ENCODE measurements around the gene PHACTR3.

Gene PHACTR3

DNA sequence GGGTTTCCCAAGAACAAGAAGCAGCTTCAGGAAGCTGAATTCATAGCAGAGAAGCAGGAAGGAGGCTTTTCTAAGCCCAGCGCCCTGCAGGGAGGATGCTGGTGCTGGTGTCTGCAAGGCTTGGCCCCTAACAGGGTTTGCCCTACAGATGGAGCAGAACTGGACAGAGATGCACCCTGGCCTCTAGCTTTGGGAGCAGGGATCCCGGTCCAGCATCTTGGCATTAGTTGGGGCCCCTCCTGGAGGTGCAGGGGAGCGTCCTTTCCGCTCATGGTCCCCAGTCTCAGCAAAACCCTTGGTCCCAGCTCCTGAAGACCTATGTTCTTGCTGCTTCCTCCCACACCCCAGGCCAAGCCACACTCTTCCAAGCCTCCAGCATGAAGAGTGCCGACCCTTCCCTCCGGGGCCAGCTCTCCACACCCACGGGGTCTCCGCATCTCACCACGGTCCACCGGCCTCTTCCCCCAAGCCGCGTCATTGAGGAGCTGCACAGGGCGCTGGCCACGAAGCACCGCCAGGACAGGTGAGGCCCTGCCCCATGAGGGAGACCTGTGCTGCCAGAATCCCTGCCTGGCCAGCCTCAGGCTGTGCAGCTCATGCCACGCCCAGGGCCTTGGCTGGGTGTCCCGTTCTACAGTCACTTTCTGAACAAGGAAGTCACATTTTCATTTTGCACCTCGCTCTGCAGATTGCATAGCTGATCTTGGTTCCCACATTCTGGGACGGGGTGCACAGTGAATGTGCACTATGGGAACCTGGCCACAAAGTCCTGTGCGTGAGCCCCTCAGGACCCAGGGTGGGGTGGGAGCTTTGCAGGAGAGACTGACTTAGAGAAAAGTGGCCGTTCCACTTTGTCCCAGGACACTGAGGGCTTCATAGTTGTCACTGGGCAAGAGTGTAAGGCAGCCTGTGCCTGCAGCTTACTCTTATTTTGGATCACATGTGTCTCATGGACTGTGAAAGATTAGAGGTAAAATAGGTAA is 168.9 kb downstream of the PHACTR3 start:
- Histone ChIP-seq H2AFZ (ENCODE audit: low read depth, low read length) (no peak overlapping the region), H3K4me3 (ENCODE audit: low read length) (no peak overlapping the region), H3K4me1 (ENCODE audit: insufficient read depth, low read length) (no peaks in the 10 kb centered on the region), H3K27me3 (ENCODE audit: insufficient read depth, low read length) (peaks cover 11% of the 10 kb centered on the region), H3K9me3 (ENCODE audit: low read length) (no peaks in the 10 kb centered on the region), H3K36me3 (ENCODE audit: insufficient read depth, low read length) (no peaks in the 10 kb centered on the region)

- no peaks in the 10 kb centered on the region for H3K4me1 ChIP-seq (ENCODE audit: insufficient read depth, low read length)
- peaks cover 11% of the 10 kb centered on the region for H3K27me3 ChIP-seq (ENCODE audit: insufficient read depth, low read length)
- no peaks in the 10 kb centered on the region for H3K36me3 ChIP-seq (ENCODE audit: insufficient read depth, low read length)
- no peak overlapping the region for H2AFZ ChIP-seq (ENCODE audit: low read depth, low read length)
- H3K4me3 ChIP-seq (ENCODE audit: low read length): no peak overlapping the region
- H3K9me3 ChIP-seq (ENCODE audit: low read length): no peaks in the 10 kb centered on the region
Measured at GRCh38 chr20:59774204-59774641, 169.9 kb downstream of the PHACTR3 start.

- Histone ChIP-seq H3K4me1 (ENCODE audit: insufficient read depth, low read length) (no peaks in the 10 kb centered on the region), H2AFZ (ENCODE audit: low read depth, low read length) (no peak overlapping the region), H3K36me3 (ENCODE audit: insufficient read depth, low read length) (no peaks in the 10 kb centered on the region), H3K9me3 (ENCODE audit: low read length) (no peaks in the 10 kb centered on the region), H3K4me3 (ENCODE audit: low read length) (no peak overlapping the region), H3K27me3 (ENCODE audit: insufficient read depth, low read length) (peaks cover 8% of the 10 kb centered on the region)
Measured at GRCh38 chr20:59774921-59775686, 170.8 kb downstream of the PHACTR3 start.

GRCh38 chr20:59775687-59776055 is 171.3 kb downstream of the PHACTR3 start:
- Histone ChIP-seq H3K4me1 (ENCODE audit: insufficient read depth, low read length) (no peaks in the 10 kb centered on the region), H2AFZ (ENCODE audit: low read depth, low read length) (no peak overlapping the region), H3K36me3 (ENCODE audit: insufficient read depth, low read length) (no peaks in the 10 kb centered on the region), H3K4me3 (ENCODE audit: low read length) (no peak overlapping the region), H3K27me3 (ENCODE audit: insufficient read depth, low read length) (peaks cover 8% of the 10 kb centered on the region), H3K9me3 (ENCODE audit: low read length) (no peaks in the 10 kb centered on the region)

DNA sequence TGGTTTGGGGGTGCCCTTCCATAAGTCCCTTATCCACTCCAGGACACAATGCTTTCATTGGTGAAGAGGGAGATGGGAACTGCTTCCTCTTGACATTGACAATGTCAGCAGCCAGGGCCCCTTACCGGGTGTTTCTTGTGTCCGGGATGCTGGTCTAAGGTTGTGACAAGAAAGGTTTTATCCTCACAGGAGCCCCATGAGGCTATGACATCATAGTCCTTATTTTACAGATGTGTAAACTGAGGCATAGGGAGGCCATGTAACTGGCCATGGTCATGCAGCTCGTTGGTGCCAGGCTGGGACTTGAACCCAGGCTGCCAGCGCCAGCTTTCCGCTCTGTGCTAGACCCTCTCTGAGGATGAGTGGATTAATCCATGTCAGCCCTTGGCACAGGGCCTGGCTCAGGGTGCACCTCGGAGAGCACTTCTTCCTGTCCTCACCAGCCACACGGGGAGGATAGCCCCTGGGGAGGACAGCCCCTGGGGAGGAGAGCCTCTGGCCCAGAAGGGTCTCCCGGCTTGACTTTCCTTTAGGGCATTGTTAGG is 171.8 kb downstream of the PHACTR3 start:
- Histone ChIP-seq H3K4me3 (ENCODE audit: low read length) (no peak overlapping the region), H3K4me1 (ENCODE audit: insufficient read depth, low read length) (no peaks in the 10 kb centered on the region), H2AFZ (ENCODE audit: low read depth, low read length) (no peak overlapping the region), H3K36me3 (ENCODE audit: insufficient read depth, low read length) (no peaks in the 10 kb centered on the region), H3K27me3 (ENCODE audit: insufficient read depth, low read length) (peaks cover 8% of the 10 kb centered on the region), H3K9me3 (ENCODE audit: low read length) (no peaks in the 10 kb centered on the region)

DNA sequence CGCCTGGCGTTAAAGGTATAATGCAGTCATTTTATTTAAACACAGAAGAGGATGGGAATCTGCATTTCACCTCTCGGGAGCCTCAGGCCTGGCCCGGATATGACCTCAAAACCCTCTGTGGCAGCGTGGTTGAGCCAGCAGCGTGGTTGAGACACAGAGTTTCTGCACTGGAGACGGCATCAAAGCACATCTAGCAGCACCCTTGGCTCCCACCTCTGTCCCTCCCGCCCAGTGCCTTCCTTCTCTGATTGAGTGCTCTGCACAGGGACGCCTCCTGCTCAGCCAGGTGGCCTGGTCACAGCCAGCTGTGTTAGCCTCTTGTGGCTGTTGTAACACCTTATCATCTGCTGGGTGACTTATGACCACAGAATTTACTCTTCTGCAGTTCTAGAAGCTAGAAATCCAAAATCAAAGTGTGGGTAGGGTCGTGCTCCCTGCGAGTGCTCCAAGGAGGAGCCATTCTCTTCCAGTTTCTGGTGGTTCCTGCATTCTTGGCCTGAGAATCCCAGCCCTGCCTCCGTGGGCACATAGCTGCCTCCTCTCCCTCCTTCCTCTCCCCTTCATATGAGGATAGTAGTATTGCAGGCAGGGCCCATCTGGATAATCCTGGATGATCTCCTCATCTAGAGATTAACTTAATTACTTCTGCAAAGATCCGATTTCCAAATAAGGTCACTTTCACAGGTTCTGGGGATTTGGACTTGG is 172.4 kb downstream of the PHACTR3 start:
- Histone ChIP-seq H3K4me3 (ENCODE audit: low read length) (no peak overlapping the region), H3K4me1 (ENCODE audit: insufficient read depth, low read length) (no peaks in the 10 kb centered on the region), H3K36me3 (ENCODE audit: insufficient read depth, low read length) (no peaks in the 10 kb centered on the region), H3K27me3 (ENCODE audit: insufficient read depth, low read length) (peaks cover 6% of the 10 kb centered on the region), H2AFZ (ENCODE audit: low read depth, low read length) (no peak overlapping the region), H3K9me3 (ENCODE audit: low read length) (no peaks in the 10 kb centered on the region)

GRCh38 chr20:59777331-59777725 is 173.0 kb downstream of the PHACTR3 start:
- H2AFZ ChIP-seq (ENCODE audit: low read depth, low read length): no peak overlapping the region
- no peaks in the 10 kb centered on the region for H3K9me3 ChIP-seq (ENCODE audit: low read length)
- peaks cover 4% of the 10 kb centered on the region for H3K27me3 ChIP-seq (ENCODE audit: insufficient read depth, low read length)
- no peaks in the 10 kb centered on the region for H3K4me1 ChIP-seq (ENCODE audit: insufficient read depth, low read length)
- no peak overlapping the region for H3K4me3 ChIP-seq (ENCODE audit: low read length)
- no peaks in the 10 kb centered on the region for H3K36me3 ChIP-seq (ENCODE audit: insufficient read depth, low read length)

DNA sequence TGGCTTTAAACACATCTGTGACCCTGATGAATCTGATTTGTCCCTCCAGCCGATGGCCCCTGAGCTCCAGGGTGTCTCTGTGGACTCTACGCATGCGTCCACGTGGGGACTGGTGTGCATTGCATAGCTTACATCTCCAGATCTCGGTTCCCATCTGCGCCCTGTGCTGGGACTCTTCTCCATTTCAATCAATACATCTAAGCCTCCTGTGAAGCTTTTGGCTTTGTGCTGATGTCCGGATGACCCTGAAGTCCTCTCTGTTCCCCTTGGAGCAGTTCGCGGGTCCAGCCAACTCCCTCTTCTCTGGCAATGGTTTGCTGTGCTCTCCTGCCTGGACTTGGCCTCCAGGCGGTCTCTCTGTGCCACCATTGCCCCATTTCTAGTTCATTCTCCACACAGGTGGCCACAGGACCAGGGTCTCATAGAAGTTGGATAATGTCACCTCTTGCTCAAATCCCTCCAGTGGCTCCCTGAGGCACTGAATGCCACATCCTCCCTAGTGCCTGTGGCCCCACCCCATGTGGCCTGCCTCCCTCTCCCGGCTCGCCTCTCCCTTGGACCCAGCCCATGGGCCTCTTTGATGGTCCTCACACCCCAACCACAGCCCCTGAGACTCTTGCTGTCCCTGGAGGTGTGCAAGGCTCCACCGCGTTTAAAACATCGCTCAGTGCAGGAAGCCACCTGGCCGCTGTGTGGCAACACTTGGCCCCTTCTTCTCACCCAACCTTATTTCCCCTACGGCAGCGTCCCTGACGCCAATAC is 173.7 kb downstream of the PHACTR3 start:
- H3K36me3 ChIP-seq (ENCODE audit: insufficient read depth, low read length): no peaks in the 10 kb centered on the region
- H3K9me3 ChIP-seq (ENCODE audit: low read length): no peaks in the 10 kb centered on the region
- no peak overlapping the region for H2AFZ ChIP-seq (ENCODE audit: low read depth, low read length)
- no peak overlapping the region for H3K4me3 ChIP-seq (ENCODE audit: low read length)
- peaks cover 3% of the 10 kb centered on the region for H3K4me1 ChIP-seq (ENCODE audit: insufficient read depth, low read length)
- H3K27me3 ChIP-seq (ENCODE audit: insufficient read depth, low read length): peaks cover 3% of the 10 kb centered on the region

- no peaks in the 10 kb centered on the region for H3K27me3 ChIP-seq (ENCODE audit: insufficient read depth, low read length)
- H3K36me3 ChIP-seq (ENCODE audit: insufficient read depth, low read length): no peaks in the 10 kb centered on the region
- H2AFZ ChIP-seq (ENCODE audit: low read depth, low read length): no peak overlapping the region
- H3K4me1 ChIP-seq (ENCODE audit: insufficient read depth, low read length): peaks cover 3% of the 10 kb centered on the region
- H3K9me3 ChIP-seq (ENCODE audit: low read length): no peaks in the 10 kb centered on the region
- no peak overlapping the region for H3K4me3 ChIP-seq (ENCODE audit: low read length)
Measured at GRCh38 chr20:59778615-59779200, 174.4 kb downstream of the PHACTR3 start.

- Histone ChIP-seq H3K9me3 (ENCODE audit: low read length) (no peaks in the 10 kb centered on the region), H3K4me1 (ENCODE audit: insufficient read depth, low read length) (peaks cover 3% of the 10 kb centered on the region), H3K36me3 (ENCODE audit: insufficient read depth, low read length) (no peaks in the 10 kb centered on the region), H2AFZ (ENCODE audit: low read depth, low read length) (no peak overlapping the region), H3K4me3 (ENCODE audit: low read length) (no peak overlapping the region), H3K27me3 (ENCODE audit: insufficient read depth, low read length) (peaks cover 2% of the 10 kb centered on the region)
Measured at GRCh38 chr20:59779656-59780380, 175.5 kb downstream of the PHACTR3 start.

- Histone ChIP-seq H3K27me3 (ENCODE audit: insufficient read depth, low read length) (peaks cover 9% of the 10 kb centered on the region), H3K4me1 (ENCODE audit: insufficient read depth, low read length) (peaks cover 3% of the 10 kb centered on the region), H3K4me3 (ENCODE audit: low read length) (no peak overlapping the region), H3K36me3 (ENCODE audit: insufficient read depth, low read length) (no peaks in the 10 kb centered on the region), H2AFZ (ENCODE audit: low read depth, low read length) (no peak overlapping the region), H3K9me3 (ENCODE audit: low read length) (no peaks in the 10 kb centered on the region)
Measured at GRCh38 chr20:59780494-59781185, 176.3 kb downstream of the PHACTR3 start.

Measured in neuron (in vitro differentiated cells).